Right cardiac atrium (tissue), 5 donors: ENCODE measurements around the gene STRIP1. TPM values are rescaled to one million over a fixed set of nuclear protein-coding genes. Genes with fewer than 3 reads are reported as not detected.

Experiments used
- ATAC-seq, 2 donors: fragments of 200-7000 bp; cut with Tn5 transposase; one replicate each; pipeline versions ENCODE4 v1.8.0 to v1.9.1; 2020; ENCODE audit warnings: moderate library complexity in 2 of 2, mild to moderate bottlenecking in 1 of 2
- DNase-seq, 3 donors: peaks; one replicate each; pipeline ENCODE4 v3.0.0-alpha.2; 2020
- H3K27ac ChIP-seq: one replicate; pipeline ENCODE4 v1.5.1; 2013; ENCODE audit warnings: mild to moderate bottlenecking, low read length, control low read depth, moderate library complexity
- H3K27me3 ChIP-seq: one replicate; pipeline ENCODE4 v1.6.1; 2013; ENCODE audit not compliant: control insufficient read depth, insufficient read depth
- H3K4me1 ChIP-seq: one replicate; pipeline ENCODE4 v1.6.1; 2013; ENCODE audit warnings: low read length; ENCODE audit not compliant: control insufficient read depth, insufficient read depth
- H3K4me3 ChIP-seq: one replicate; pipeline ENCODE4 v1.5.1; 2013; ENCODE audit warnings: low read length, control low read depth
- H3K9me3 ChIP-seq: one replicate; pipeline ENCODE4 v1.6.1; 2013; ENCODE audit warnings: low read length; ENCODE audit not compliant: control insufficient read depth
- WGBS: extraction: QIAGEN DNeasy Blood & Tissue Kit; methylation state at CpG from one replicate; pipeline ENCODE4 v1.1.7; 2013; 5-methylcytosine and 5-hydroxymethylcytosine counted together
- intact Hi-C, 4 donors: fragments of 100-400 bp; cut with DNase I; formaldehyde crosslinking; loops; one replicate each; pipeline versions ENCODE4 v1.11.0 to v1.14.0; 2022 to 2023
- long read RNA-seq, 4 donors: library from polyadenylated mRNA; unstranded; transcript quantifications; one replicate each; pipeline ENCODE4 v2.0.0, GENCODE V29; 2020 to 2021
- polyA plus RNA-seq: library from polyadenylated mRNA; stranded (reverse); fragments of 200-250 nt; gene quantifications from one replicate; pipeline ENCODE4 v1.2.3, GENCODE V29; 2013
- total RNA-seq, 4 donors: library from RNA; stranded (reverse); fragmentation: NEBNext Ultra II Directional; extraction: Animal tissue kit (Norgen Biotek cat#: 25700); gene quantifications; one replicate each; pipeline ENCODE4 v1.2.1, GENCODE V29; 2021
- donor health status: healthy with polysubstance abuse.
- donor health status: DM: no; HTN: yes; CAD: no.
- donor health status: DM: no; HTN: no; CAD: no.
- donor health status: DM: no; HTN: yes; CAD: no; lungs with severe emphysema.
- donor health status: DM: yes; HTN: yes; CAD: no.

Gene STRIP1, protein sequence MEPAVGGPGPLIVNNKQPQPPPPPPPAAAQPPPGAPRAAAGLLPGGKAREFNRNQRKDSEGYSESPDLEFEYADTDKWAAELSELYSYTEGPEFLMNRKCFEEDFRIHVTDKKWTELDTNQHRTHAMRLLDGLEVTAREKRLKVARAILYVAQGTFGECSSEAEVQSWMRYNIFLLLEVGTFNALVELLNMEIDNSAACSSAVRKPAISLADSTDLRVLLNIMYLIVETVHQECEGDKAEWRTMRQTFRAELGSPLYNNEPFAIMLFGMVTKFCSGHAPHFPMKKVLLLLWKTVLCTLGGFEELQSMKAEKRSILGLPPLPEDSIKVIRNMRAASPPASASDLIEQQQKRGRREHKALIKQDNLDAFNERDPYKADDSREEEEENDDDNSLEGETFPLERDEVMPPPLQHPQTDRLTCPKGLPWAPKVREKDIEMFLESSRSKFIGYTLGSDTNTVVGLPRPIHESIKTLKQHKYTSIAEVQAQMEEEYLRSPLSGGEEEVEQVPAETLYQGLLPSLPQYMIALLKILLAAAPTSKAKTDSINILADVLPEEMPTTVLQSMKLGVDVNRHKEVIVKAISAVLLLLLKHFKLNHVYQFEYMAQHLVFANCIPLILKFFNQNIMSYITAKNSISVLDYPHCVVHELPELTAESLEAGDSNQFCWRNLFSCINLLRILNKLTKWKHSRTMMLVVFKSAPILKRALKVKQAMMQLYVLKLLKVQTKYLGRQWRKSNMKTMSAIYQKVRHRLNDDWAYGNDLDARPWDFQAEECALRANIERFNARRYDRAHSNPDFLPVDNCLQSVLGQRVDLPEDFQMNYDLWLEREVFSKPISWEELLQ
- total RNA-seq, result 10 to 100 TPM; 17.9 to 20.5 (median 18.8) TPM
- polyA plus RNA-seq, result 10.8 TPM
- long read RNA-seq, donor 1, transcript STRIP1-201 (21 exons, 3,265 nt), result major isoform, 49 of 68 reads
- long read RNA-seq, donor 1, partial matches to known transcripts, result 8 of 68 reads
- long read RNA-seq, donor 1, other reads (novel, unspliced or antisense), result 11 of 68 reads
- long read RNA-seq, donor 2, transcript STRIP1-201 (21 exons, 3,265 nt), result major isoform, 15 of 24 reads
- long read RNA-seq, donor 2, partial matches to known transcripts, result 2 of 24 reads
- long read RNA-seq, donor 2, other reads (novel, unspliced or antisense), result 7 of 24 reads
- long read RNA-seq, donor 3, transcript STRIP1-201 (21 exons, 3,265 nt), result major isoform, 91 of 118 reads
- long read RNA-seq, donor 3, partial matches to known transcripts, result 10 of 118 reads
- long read RNA-seq, donor 3, other reads (novel, unspliced or antisense), result 16 of 118 reads
- long read RNA-seq, donor 4, transcript STRIP1-201 (21 exons, 3,265 nt), result major isoform, 18 of 25 reads
- long read RNA-seq, donor 4, partial matches to known transcripts, result 1 of 25 reads
- long read RNA-seq, donor 4, other reads (novel, unspliced or antisense), result 6 of 25 reads

- Histone ChIP-seq H3K4me1 (no peaks in the 10 kb centered on the region), H3K27me3 (no peaks in the 10 kb centered on the region), H3K27ac (peak within 1 kb of the TSS; percentile 91), H3K4me3 (peak within 1 kb of the TSS; percentile 95), H3K9me3 (no peaks in the 10 kb centered on the region)
- DNase-seq, result peak; percentile 93 to 96 (median 96)
- ATAC-seq, result peak; percentile 96
- intact Hi-C loops, result no loop called here
- under 1% methylated on average over 66 of the region's 66 CpGs for WGBS
Observed at GRCh38 chr1:110034451-110035235, at the start of gene STRIP1. Gene STRIP1, plus strand, starts transcription at chr1:110034624. Its CDS starts 14 bp downstream, at chr1:110034638.

DNA sequence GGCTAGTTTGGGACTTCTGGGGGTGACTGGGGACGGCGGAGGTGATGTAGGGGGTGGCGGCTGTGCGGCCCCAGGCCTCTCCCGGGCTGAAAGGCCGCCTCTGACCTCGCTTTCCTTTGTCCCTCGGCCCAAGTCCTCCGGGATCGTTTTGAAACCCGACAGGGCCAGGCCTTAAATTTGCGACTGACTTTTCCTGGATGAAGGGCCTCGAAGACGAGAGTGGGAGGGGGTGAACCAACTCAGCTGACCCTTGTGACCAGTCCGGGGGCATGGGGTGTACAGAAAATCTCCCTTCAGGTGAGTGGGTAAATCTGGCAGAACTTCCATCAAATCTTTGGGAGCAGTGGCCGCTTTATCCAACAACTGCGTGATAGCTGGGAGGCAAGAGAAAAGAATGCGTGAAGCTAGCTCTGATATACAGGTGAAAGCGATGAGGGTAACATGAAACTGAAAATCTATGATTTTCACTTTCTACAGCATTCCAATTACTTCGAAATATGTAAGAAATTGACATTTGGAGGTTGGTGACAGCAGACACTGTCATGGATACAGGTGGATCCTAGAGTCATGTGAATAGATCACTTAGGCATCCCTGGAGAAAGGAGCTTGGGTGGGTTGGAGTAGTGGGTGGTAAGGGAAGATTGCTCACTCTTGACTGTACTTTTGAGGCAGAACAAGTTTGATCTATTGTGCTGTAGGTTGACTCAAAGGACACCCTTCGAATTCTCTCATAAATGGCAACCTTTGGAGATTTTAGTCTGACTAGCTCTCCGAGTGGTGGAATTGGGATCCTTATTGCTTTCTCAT lies 49.0 kb upstream of the STRIP1 start:
- peak overlapping the region; percentile 91 for H3K27ac ChIP-seq
- no peaks in the 10 kb centered on the region for H3K9me3 ChIP-seq
- ATAC-seq, result no peak
- H3K4me3 ChIP-seq, result peak overlapping the region; percentile 66
- 10% methylated on average over 22 of the region's 22 CpGs for WGBS
- H3K4me1 ChIP-seq, result peaks cover 9% of the 10 kb centered on the region
- no peak for DNase-seq
- no peaks in the 10 kb centered on the region for H3K27me3 ChIP-seq
- intact Hi-C loops, result loop anchor here (2.0 to 10.0 kb wide), 4 partner anchors 209 to 441 kb away; partner anchors contain the start of gene GNAI3 (in 1 of the 4)

DNA sequence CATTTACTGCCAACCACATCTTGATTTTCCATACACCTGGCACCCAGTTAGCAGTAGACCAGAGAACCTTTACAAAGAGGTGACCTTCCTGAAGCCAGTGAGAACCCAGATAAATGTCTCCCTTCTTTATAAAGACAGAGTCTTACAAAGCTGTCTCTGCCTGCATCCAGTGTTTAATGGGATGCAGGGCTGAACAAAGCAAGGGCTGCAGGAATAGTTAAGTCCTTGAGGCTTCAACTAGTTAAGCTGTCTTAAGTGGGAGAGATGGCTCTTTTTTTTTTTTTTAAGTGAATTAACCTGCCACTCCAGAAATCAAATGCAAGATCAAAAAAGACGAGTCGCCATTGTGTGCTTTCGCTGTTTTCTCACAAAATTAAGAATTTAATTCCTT lies 48.4 kb upstream of the STRIP1 start:
- Histone ChIP-seq H3K4me3 (peak overlapping the region; percentile 66), H3K4me1 (peaks cover 9% of the 10 kb centered on the region), H3K9me3 (no peaks in the 10 kb centered on the region), H3K27ac (no peak overlapping the region), H3K27me3 (no peaks in the 10 kb centered on the region)
- no peak for ATAC-seq
- DNase-seq, result no peak
- 87% methylated on average over 3 of the region's 3 CpGs for WGBS
- intact Hi-C loops, result loop anchor here in 2 of 4 donors (10.0 kb wide), 3 partner anchors 341 to 441 kb away; partner anchors contain the start of gene GNAI3 (in 1 of the 2)

- ATAC-seq (no peak), DNase-seq (no peak)
- WGBS, result 93% methylated on average over 3 of the region's 3 CpGs
- H3K27me3 ChIP-seq, result no peaks in the 10 kb centered on the region
- H3K27ac ChIP-seq, result no peak overlapping the region
- H3K9me3 ChIP-seq, result no peaks in the 10 kb centered on the region
- H3K4me3 ChIP-seq, result no peak overlapping the region
- H3K4me1 ChIP-seq, result peaks cover 14% of the 10 kb centered on the region
- intact Hi-C loops, result loop anchor here in 2 of 4 donors (10.0 kb wide), 3 partner anchors 344 to 444 kb away; partner anchors contain the start of gene GNAI3 (in 1 of the 2)
Observed at GRCh38 chr1:109988349-109988914, 46.0 kb upstream of the STRIP1 start.

GRCh38 chr1:109989506-109990301 lies 44.7 kb upstream of the STRIP1 start:
- Histone ChIP-seq H3K9me3 (no peaks in the 10 kb centered on the region), H3K27ac (no peak overlapping the region), H3K27me3 (no peaks in the 10 kb centered on the region), H3K4me1 (peaks cover 13% of the 10 kb centered on the region), H3K4me3 (no peak overlapping the region)
- 83% methylated on average over 9 of the region's 9 CpGs for WGBS
- ATAC-seq, result no peak
- intact Hi-C loops, result loop anchor here in 2 of 4 donors (10.0 kb wide), 3 partner anchors 345 to 445 kb away; partner anchors contain the start of gene GNAI3 (in 1 of the 2)
- no peak for DNase-seq

DNA sequence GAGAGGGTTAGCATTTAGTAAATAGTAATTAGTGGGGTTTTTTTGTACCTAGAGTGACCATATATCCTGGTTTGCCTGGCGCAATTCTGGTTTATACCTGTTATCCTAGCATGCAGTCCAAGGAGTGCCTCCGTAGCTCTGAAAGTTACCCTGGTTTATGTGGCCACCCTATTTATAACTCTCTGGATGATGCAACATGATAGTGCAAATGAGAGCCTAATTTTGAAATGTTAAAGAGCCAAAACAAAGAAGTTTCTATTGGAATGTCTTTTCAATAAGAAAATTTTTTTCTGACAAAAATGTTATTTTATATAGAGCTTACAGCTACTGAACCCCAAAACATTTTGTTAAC lies 44.1 kb upstream of the STRIP1 start:
- no peak overlapping the region for H3K27ac ChIP-seq
- 72% methylated on average over 2 of the region's 2 CpGs for whole genome bisulfite sequencing
- H3K27me3 ChIP-seq, result no peaks in the 10 kb centered on the region
- no peaks in the 10 kb centered on the region for H3K9me3 ChIP-seq
- intact Hi-C loops, result no loop called here
- H3K4me3 ChIP-seq, result no peak overlapping the region
- DNase-seq (no peak), ATAC-seq (no peak)
- peaks cover 13% of the 10 kb centered on the region for H3K4me1 ChIP-seq

DNA sequence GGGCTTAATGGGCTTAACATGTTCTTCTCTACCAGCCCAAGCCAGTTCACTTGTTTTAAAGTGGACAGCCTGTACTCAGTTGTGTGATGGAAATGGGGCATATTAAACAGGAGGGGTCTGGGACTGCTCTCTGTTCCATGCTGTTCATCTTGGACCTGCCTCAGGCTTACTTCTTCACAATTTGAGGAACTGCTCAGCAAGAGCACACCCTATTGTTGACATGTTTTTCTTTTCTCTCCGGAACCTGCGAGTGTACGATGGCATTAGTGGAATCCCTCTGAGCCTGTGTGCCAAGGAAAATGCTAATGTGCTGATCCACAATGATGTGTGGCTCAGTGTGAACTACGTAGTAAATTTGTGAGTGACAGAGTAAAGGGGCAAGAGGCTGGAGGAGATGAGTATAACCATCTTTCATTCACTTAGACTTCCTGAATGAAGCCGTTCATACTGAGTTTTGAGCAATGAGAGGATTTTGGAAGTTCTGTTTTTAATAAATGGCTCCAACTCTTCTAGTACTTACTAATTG lies 43.0 kb upstream of the STRIP1 start:
- Histone ChIP-seq H3K4me3 (no peak overlapping the region), H3K9me3 (no peaks in the 10 kb centered on the region), H3K27ac (no peak overlapping the region), H3K27me3 (no peaks in the 10 kb centered on the region), H3K4me1 (peaks cover 9% of the 10 kb centered on the region)
- intact Hi-C loops, result no loop called here
- WGBS, result 80% methylated on average over 5 of the region's 5 CpGs
- DNase-seq (no peak), ATAC-seq (no peak)

DNA sequence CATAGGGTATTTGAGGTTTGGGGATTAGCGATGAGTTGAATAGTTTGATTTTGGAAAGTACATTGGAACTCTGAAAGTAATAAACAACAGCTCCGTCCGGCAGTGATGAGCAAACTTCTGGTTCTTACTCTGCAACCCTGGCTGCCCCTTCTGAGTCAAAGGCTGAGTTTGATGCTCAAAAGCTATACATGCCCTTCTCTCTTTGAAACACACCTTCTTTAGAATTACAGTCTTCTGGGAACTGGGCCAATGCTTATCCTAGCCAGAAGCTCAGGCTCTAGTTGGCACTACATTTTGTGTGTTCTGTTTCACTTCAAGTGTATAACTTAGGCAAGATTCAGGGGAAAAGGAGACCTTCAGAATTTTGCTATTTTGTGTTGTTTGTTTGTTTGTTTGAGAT lies 40.5 kb upstream of the STRIP1 start:
- no peak for DNase-seq
- Histone ChIP-seq H3K9me3 (no peaks in the 10 kb centered on the region), H3K4me1 (peaks cover 15% of the 10 kb centered on the region), H3K4me3 (no peak overlapping the region), H3K27ac (no peak overlapping the region), H3K27me3 (no peaks in the 10 kb centered on the region)
- intact Hi-C loops, result no loop called here
- ATAC-seq, result no peak
- 67% methylated on average over 3 of the region's 3 CpGs for WGBS
